Right lobe of liver (tissue), 6 donors: ENCODE measurements around the gene PIGP. TPM values are rescaled to one million over a fixed set of nuclear protein-coding genes. Genes with fewer than 3 reads are reported as not detected.
A peak's percentile ranks its signal among the peaks of the same experiment; 100 is the strongest.

Experiments used
- ATAC-seq, 4 donors: fragments of 200-7000 bp; cut with Tn5 transposase; one replicate each; pipeline ENCODE4 v1.9.1; 2020; ENCODE audit warnings: mild to moderate bottlenecking in 4 of 4, moderate library complexity in 4 of 4
- DNase-seq, 3 donors: peaks; one replicate each; pipeline ENCODE4 v3.0.0-alpha.2; 2020
- H3K27ac ChIP-seq, 3 donors: fragments of 200-600 bp; one replicate each; pipeline ENCODE4 v1.8.0; 2022
- H3K27me3 ChIP-seq, 2 donors: fragments of 200-600 bp; one replicate each; pipeline ENCODE4 v1.8.0; 2022
- H3K36me3 ChIP-seq, 4 donors: fragments of 200-600 bp; sonication (generic) in 1 of 4; one replicate each; pipeline versions ENCODE4 v1.5.1 to v1.8.0; 2017 to 2022; ENCODE audit warnings: control low read depth in 1 of 4
- H3K4me1 ChIP-seq, 4 donors: fragments of 200-600 bp; sonication (generic) in 1 of 4; one replicate each; pipeline versions ENCODE4 v1.5.1 to v1.8.0; 2017 to 2022; ENCODE audit warnings: control low read depth in 1 of 4
- H3K4me3 ChIP-seq, 3 donors: fragments of 200-600 bp; one replicate each; pipeline ENCODE4 v1.8.0; 2022
- H3K9me3 ChIP-seq, 4 donors: fragments of 200-600 bp; sonication (generic) in 1 of 4; one replicate each; pipeline versions ENCODE4 v1.5.1 to v1.8.0; 2017 to 2022; ENCODE audit warnings: control low read depth in 1 of 4
- POLR2A ChIP-seq: fragments of 450-650 bp; IDR thresholded peaks from one replicate; pipeline ENCODE4 v1.6.1; 2017; ENCODE audit warnings: antibody characterized with exemption, mild to moderate bottlenecking
- WGBS: methylation state at CpG from one replicate; pipeline ENCODE4 v1.1.6; 2018; ENCODE audit warnings: low coverage, low lambda C conversion rate; ENCODE audit not compliant: insufficient coverage; ENCODE audit errors: missing lambda C conversion rate; 5-methylcytosine and 5-hydroxymethylcytosine counted together
- intact Hi-C, 2 donors: fragments of 100-400 bp; cut with DNase I; formaldehyde crosslinking; loops; one replicate each; pipeline versions ENCODE4 v1.11.2 to v1.14.1; 2022
- total RNA-seq, 6 experiments: library from RNA; depleted of rRNA in 2 of 6; stranded (reverse); fragments of >200 nt in 2 of 6; fragmentation: NEBNext Ultra II Directional in 3 of 6; extraction: Animal tissue kit (Norgen Biotek cat#: 25700) in 3 of 6; gene quantifications; one replicate each; pipeline versions ENCODE4 v1.1.0 to v1.2.4, GENCODE V29; 2016 to 2023
- TF ChIP-seq, protein P1 (sequence below), 4 donors: fragments of 200-600 bp in 3 of 4; fragments of 450-650 bp in 1 of 4; IDR thresholded peaks; one replicate each; pipeline versions ENCODE4 v1.5.1 to v1.8.0; 2016 to 2022; ENCODE audit warnings: antibody characterized with exemption in 4 of 4, mild to moderate bottlenecking in 2 of 4
- donor health status: DM: no; HTN: yes; CAD: no.
- donor health status: DM: no; HTN: no; CAD: no.
- donor health status: DM: no; HTN: no; CAD: no.
- donor health status: DM: no; HTN: yes; CAD: no.
- donor health status: DM: no; HTN: yes; CAD: no.

The PIGP gene
- total RNA-seq, 6 experiments from 2014 or later: 11.3 to 19.0 (median 17.3) TPM

DNA sequence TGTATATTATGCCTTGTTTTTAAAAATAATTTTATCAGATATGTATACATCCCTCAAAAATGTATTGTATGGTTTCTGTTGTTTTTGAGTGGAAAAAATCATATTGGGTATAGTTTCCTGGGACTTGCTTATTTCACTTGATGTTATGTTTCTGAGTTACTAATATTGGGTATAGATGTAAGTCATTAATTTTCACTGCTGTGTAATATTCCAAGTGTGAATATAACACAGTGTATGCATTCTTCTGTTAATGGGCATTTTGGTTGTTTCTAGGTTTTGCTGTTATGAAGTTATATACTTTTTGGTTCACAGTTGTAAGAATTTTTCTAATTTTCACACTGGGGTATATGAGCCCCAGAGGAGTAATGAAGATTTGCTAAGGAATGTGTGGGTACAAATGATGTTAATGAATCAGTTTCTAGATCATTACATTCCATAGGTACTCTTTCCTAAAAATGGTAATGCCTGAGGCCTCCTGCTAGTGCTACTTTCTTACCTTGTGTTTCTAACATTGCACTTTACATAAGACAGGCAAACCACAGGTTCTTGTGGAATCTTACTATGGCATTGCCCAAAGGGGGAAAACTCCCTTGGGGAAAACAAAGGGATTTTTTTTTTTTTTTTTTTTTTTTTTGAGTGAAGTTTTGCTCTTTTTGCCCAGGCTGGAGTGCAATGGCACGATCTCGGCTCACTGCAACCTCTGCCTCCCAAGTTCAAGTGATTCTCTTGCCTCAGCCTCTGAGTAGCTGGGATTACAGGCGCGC is 3.4 kb upstream of the PIGP start:
- intact Hi-C loops: no loop called here
- Histone ChIP-seq H3K36me3 (no peaks in the 10 kb centered on the region), H3K4me3 (no peak overlapping the region), H3K27ac (no peak overlapping the region), H3K9me3 (no peaks in the 10 kb centered on the region), H3K27me3 (no peaks in the 10 kb centered on the region), H3K4me1 (peaks cover 0 to 19% (median 0%) of the 10 kb centered on the region in 4 donors)
- DNase-seq (no peak), ATAC-seq (no peak)
- no peak for TF ChIP-seq POLR2A
- TF ChIP-seq, protein P1, sequence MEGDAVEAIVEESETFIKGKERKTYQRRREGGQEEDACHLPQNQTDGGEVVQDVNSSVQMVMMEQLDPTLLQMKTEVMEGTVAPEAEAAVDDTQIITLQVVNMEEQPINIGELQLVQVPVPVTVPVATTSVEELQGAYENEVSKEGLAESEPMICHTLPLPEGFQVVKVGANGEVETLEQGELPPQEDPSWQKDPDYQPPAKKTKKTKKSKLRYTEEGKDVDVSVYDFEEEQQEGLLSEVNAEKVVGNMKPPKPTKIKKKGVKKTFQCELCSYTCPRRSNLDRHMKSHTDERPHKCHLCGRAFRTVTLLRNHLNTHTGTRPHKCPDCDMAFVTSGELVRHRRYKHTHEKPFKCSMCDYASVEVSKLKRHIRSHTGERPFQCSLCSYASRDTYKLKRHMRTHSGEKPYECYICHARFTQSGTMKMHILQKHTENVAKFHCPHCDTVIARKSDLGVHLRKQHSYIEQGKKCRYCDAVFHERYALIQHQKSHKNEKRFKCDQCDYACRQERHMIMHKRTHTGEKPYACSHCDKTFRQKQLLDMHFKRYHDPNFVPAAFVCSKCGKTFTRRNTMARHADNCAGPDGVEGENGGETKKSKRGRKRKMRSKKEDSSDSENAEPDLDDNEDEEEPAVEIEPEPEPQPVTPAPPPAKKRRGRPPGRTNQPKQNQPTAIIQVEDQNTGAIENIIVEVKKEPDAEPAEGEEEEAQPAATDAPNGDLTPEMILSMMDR (IDR thresholded peaks at IDR 0.05): no peak
- 90% methylated on average over 4 of the region's 4 CpGs for WGBS

DNA sequence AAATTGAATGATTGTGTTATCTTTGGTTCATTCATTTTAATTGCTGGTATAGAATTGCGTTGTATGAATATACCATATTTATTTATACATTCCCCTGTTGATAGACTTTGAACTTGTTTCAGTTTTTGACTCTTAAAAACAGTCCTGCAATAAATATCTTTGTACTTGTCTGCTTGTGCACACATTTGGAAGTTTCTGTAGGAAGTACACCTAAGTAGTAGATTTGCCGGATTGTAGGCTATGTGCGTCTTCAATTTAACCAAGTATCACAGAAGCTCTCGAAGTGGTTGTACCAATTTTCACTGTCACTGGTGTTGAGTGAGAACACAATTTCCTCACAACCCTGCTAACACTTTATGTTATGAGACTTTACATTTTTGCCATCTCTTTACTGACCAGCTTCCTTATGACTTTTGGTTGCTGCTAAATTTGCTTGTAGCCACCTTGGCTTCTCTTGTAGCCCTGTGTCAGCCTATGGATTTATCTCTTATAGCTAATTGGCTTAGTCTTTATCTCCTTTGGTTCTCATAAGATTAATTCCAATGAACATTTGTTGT is 2.4 kb upstream of the PIGP start:
- no peak overlapping the region for H3K27ac ChIP-seq
- H3K4me1 ChIP-seq: peaks cover 0 to 21% (median 0%) of the 10 kb centered on the region in 4 donors
- no peak overlapping the region for H3K4me3 ChIP-seq
- TF ChIP-seq POLR2A: no peak
- TF ChIP-seq, protein P1 (IDR thresholded peaks at IDR 0.05): no peak
- no peaks in the 10 kb centered on the region for H3K9me3 ChIP-seq
- DNase-seq: no peak
- H3K36me3 ChIP-seq: no peaks in the 10 kb centered on the region
- WGBS: 87% methylated on average over 4 of the region's 4 CpGs
- ATAC-seq: no peak
- H3K27me3 ChIP-seq: no peaks in the 10 kb centered on the region
- intact Hi-C loops: no loop called here

DNA sequence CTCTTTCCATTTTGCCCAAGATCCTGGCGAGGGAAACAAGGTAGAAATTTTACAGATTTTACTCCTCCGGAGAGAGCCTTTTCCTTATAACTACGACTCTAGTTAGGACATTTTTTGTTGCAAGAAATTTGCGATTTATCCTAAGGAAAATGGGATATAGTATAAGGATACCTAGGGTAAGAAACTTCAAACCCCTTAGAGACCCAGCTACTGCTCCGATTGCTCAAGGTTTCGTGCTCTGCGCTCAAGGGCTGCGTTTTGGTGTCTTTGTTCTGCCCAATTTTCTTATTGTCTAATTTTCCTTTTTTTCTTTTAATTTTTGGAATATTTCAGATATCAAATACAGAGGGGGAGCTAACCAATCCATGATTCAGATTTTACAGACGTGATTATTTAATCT is 1.7 kb upstream of the PIGP start:
- peaks cover 0 to 21% (median 0%) of the 10 kb centered on the region in 4 donors for H3K4me1 ChIP-seq
- TF ChIP-seq POLR2A: no peak
- TF ChIP-seq, protein P1 (IDR thresholded peaks at IDR 0.05): no peak
- DNase-seq: no peak
- H3K4me3 ChIP-seq: peak overlapping the region; percentile 75 to 87 (median 85)
- no peaks in the 10 kb centered on the region for H3K27me3 ChIP-seq
- no peak for ATAC-seq
- 21% methylated on average over 9 of the region's 9 CpGs for WGBS
- H3K9me3 ChIP-seq: no peaks in the 10 kb centered on the region
- no peaks in the 10 kb centered on the region for H3K36me3 ChIP-seq
- peak overlapping the region in 2 of 3 donors; percentile 71 to 76 for H3K27ac ChIP-seq
- intact Hi-C loops: no loop called here

DNA sequence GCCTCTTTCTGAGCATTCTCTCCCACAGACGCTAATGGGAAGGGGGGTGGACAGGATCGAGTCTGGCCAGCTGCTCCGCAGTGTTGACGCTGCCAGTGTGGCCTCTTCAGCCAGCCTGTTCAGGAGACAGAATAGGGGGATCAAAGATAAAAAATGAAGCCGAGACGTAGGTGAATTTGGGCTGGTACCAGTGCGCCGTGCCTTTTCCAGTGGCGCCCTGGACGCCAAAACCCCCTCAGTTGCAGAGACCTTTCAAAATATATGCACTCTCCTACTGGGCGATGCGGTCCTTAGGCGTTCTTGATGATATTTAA is 1.3 kb upstream of the PIGP start:
- TF ChIP-seq, protein P1 (IDR thresholded peaks at IDR 0.05): no peak
- no peak for TF ChIP-seq POLR2A
- peak; percentile 2 to 38 (median 11) for ATAC-seq
- H3K4me1 ChIP-seq: peaks cover 0 to 21% (median 0%) of the 10 kb centered on the region in 4 donors
- peak in 1 of 3 donors; percentile 39 for DNase-seq
- no peaks in the 10 kb centered on the region for H3K27me3 ChIP-seq
- H3K9me3 ChIP-seq: no peaks in the 10 kb centered on the region
- intact Hi-C loops: no loop called here
- H3K36me3 ChIP-seq: no peaks in the 10 kb centered on the region
- peak overlapping the region; percentile 75 to 87 (median 85) for H3K4me3 ChIP-seq
- WGBS: 4% methylated on average over 12 of the region's 13 CpGs
- H3K27ac ChIP-seq: peak overlapping the region; percentile 71 to 96 (median 76)
